Activated B cell treated with CpG ODN at 0.5 μM for 24 hours (primary cell): Measurements from ENCODE around the gene FMNL2. TPM values are rescaled to one million over a fixed set of nuclear protein-coding genes. Genes with fewer than 3 reads are reported as not detected.

Experiments used
- ATAC-seq: fragments of 200-7000 bp; cut with Tn5 transposase; one replicate; pipeline ENCODE4 v1.10.0; 2021; ENCODE audit warnings: low read depth, mild to moderate bottlenecking, moderate library complexity
- CTCF ChIA-PET: fragments of 350-600 bp; sonication (Branson Sonifier 250); formaldehyde crosslinking; loops from one replicate; lab custom pipeline; 2021; ENCODE audit warnings: antibody characterized with exemption; lab: Charles Lee
- POLR2A ChIA-PET: fragments of 350-600 bp; sonication (Branson Sonifier 250); formaldehyde crosslinking; loops from one replicate; lab custom pipeline; 2021; ENCODE audit warnings: antibody characterized with exemption; lab: Charles Lee
- DNase-seq: peaks from one replicate; pipeline ENCODE4 v3.0.0; 2022
- H3K27ac Mint-ChIP-seq: one replicate; pipeline ENCODE4 v1.8.0; 2020; ENCODE audit warnings: mixed read lengths
- H3K27me3 Mint-ChIP-seq: one replicate; pipeline ENCODE4 v1.8.0; 2021; ENCODE audit warnings: mixed read lengths
- H3K36me3 Mint-ChIP-seq: one replicate; pipeline ENCODE4 v1.8.0; 2021; ENCODE audit warnings: low read depth, mixed read lengths
- H3K4me1 Mint-ChIP-seq: one replicate; pipeline ENCODE4 v1.8.0; 2021; ENCODE audit warnings: mixed read lengths
- H3K4me3 Mint-ChIP-seq: one replicate; pipeline ENCODE4 v1.8.0; 2020; ENCODE audit warnings: mild to moderate bottlenecking, mixed read lengths
- H3K9me3 Mint-ChIP-seq: one replicate; pipeline ENCODE4 v1.8.0; 2020; ENCODE audit warnings: mixed read lengths
- intact Hi-C: fragments of 100-400 bp; cut with micrococcal nuclease; formaldehyde crosslinking; loops from one replicate; pipeline ENCODE4 v1.15.1; 2024
- total RNA-seq: library from RNA; stranded (reverse); gene quantifications from 2 replicates; pipeline ENCODE4 v1.2.3, GENCODE V29; 2022
- TF ChIP-seq, protein P1 (sequence below): fragments of 200-600 bp; IDR thresholded peaks from one replicate; pipeline ENCODE4 v1.8.0; 2022; ENCODE audit warnings: antibody characterized with exemption, mild to moderate bottlenecking

Gene FMNL2
- total RNA-seq, 1 donor from 2014 or later = 4.0 TPM

DNA sequence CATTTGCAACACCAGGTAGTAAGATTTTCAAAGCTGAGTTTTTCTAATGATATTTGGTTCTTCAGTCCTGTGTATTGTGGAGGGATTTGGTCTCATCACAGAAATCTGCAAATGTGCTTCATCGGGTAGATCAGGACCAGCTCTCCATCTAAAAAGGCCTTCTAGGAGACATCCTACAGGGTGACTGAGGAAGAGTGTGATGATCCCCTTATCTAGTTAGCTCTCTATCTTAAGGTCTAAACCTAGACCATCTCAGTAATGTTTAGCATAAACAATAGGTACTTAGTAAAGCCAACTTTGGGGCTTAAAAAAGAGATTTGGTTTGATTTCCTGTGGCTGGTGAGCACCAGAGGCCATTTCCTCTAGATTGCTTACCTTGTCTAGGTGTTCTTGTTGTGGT is 237.1 kb downstream of the FMNL2 start:
- Mint-ChIP-seq H3K36me3 (no peaks in the 10 kb centered on the region), H3K9me3 (no peaks in the 10 kb centered on the region)

DNA sequence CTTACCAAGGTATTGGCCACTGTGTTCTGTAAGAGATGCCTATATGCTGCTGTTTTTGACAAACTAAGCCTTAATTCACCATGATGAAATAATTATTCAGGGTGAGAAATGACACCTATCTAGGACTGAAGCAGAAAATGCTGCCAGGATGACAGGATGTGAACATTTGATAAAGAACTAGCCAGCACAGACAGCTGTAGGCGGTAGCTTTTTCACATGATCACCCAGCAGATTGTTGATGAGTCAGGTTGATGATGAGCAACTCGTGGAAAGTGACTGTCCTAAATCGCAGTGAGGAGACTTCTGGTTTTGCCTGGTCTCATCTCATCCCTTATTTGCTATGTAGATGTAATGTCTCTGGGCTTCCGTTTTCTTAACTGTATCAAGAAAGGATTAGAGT is 238.2 kb downstream of the FMNL2 start:
- intact Hi-C loops = no loop called here
- Mint-ChIP-seq H3K9me3 (no peaks in the 10 kb centered on the region), H3K4me3 (no peak overlapping the region), H3K27ac (no peak overlapping the region), H3K36me3 (no peaks in the 10 kb centered on the region), H3K27me3 (no peaks in the 10 kb centered on the region), H3K4me1 (peaks cover 4% of the 10 kb centered on the region)
- ATAC-seq (peak; percentile 67), DNase-seq (no peak)
- ChIA-PET CTCF (no interaction called here), POLR2A (no interaction called here)
- TF ChIP-seq, protein P1, sequence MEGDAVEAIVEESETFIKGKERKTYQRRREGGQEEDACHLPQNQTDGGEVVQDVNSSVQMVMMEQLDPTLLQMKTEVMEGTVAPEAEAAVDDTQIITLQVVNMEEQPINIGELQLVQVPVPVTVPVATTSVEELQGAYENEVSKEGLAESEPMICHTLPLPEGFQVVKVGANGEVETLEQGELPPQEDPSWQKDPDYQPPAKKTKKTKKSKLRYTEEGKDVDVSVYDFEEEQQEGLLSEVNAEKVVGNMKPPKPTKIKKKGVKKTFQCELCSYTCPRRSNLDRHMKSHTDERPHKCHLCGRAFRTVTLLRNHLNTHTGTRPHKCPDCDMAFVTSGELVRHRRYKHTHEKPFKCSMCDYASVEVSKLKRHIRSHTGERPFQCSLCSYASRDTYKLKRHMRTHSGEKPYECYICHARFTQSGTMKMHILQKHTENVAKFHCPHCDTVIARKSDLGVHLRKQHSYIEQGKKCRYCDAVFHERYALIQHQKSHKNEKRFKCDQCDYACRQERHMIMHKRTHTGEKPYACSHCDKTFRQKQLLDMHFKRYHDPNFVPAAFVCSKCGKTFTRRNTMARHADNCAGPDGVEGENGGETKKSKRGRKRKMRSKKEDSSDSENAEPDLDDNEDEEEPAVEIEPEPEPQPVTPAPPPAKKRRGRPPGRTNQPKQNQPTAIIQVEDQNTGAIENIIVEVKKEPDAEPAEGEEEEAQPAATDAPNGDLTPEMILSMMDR = no peak

More for the DNA sequence above, 237.1 kb downstream of the FMNL2 start:
- Mint-ChIP-seq H3K27ac (no peak overlapping the region), H3K4me1 (peaks cover 9% of the 10 kb centered on the region), H3K27me3 (no peaks in the 10 kb centered on the region), H3K4me3 (no peak overlapping the region)
- TF ChIP-seq, protein P1 = no peak
- CTCF ChIA-PET = no interaction called here
- no peak for ATAC-seq
- intact Hi-C loops = no loop called here
- no peak for DNase-seq
- POLR2A ChIA-PET = no interaction called here

DNA sequence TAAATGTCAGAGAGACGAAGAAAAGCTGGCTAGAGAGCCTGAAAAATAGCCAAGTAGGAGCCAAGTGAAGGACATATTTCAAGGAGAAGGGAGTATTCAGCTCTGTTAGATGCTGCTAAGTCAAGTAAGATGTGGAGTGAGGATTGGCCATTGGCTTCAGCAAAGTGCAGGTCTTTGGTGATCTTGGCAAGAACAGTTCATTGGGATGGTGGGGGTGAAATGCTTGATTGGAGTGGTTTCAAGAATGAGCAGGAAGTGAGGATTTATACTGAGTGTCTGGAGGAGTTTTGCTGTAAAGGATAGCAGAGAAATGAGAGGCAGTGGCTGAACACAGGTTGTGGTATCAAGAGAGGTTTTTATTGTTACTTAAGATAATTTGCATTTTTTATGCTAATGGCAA is 242.6 kb downstream of the FMNL2 start:
- Mint-ChIP-seq H3K9me3 (no peaks in the 10 kb centered on the region), H3K4me1 (peaks cover 4% of the 10 kb centered on the region), H3K27ac (no peak overlapping the region), H3K4me3 (no peak overlapping the region), H3K27me3 (no peaks in the 10 kb centered on the region), H3K36me3 (no peaks in the 10 kb centered on the region)
- DNase-seq (no peak), ATAC-seq (no peak)
- intact Hi-C loops = no loop called here
- TF ChIP-seq, protein P1 = no peak
- ChIA-PET POLR2A (no interaction called here), CTCF (no interaction called here)

DNA sequence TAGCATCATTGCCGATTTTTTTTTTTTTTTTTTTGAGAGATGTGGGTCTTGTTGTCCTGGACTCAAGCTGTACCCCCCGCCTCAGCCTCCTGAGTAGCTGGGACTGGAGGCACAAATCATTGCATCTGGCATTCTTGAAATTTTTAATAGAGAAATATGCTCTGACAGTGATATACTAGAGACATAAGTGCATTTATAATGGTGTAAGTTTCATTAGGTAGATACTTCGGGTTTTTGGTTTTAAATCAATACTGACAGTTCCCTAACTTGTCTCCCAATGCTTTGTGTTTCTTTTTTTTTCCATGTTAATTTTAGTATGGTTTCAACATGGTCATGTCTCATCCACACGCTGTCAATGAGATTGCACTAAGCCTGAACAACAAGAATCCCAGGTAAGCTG is 243.6 kb downstream of the FMNL2 start:
- TF ChIP-seq, protein P1 = no peak
- intact Hi-C loops = no loop called here
- ChIA-PET CTCF (no interaction called here), POLR2A (no interaction called here)
- DNase-seq (no peak), ATAC-seq (no peak)
- Mint-ChIP-seq H3K9me3 (no peaks in the 10 kb centered on the region), H3K4me3 (no peak overlapping the region), H3K27me3 (no peaks in the 10 kb centered on the region), H3K36me3 (no peaks in the 10 kb centered on the region), H3K4me1 (no peaks in the 10 kb centered on the region), H3K27ac (no peak overlapping the region)

DNA sequence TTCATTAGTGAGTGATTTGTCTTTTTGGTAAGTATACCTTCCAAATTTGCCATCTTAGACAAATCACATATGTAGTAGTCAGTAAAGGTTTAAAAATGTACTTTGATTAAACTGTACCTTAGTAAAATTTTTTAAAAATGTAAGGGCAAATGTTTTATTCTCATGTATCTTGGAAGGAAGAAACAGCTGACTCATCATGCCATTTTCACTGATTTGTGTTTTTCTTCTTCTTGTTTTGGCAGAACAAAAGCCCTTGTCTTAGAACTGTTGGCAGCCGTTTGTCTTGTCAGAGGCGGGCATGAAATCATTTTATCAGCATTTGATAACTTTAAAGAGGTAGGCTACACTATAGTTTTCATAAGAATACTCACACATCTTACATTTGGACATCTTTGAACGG is 245.7 kb downstream of the FMNL2 start:
- TF ChIP-seq, protein P1 = no peak
- Mint-ChIP-seq H3K27ac (no peak overlapping the region), H3K36me3 (no peaks in the 10 kb centered on the region), H3K4me1 (no peaks in the 10 kb centered on the region), H3K27me3 (no peaks in the 10 kb centered on the region), H3K9me3 (no peaks in the 10 kb centered on the region), H3K4me3 (no peak overlapping the region)
- CTCF ChIA-PET = no interaction called here
- ATAC-seq = no peak
- DNase-seq = no peak
- POLR2A ChIA-PET = no interaction called here
- intact Hi-C loops = no loop called here
